GM19035 (cell line): Measurements from ENCODE around the gene CSPG5.

ENCODE experiments used
- ATAC-seq: cut with Tn5 transposase; IDR thresholded peaks from one replicate; pipeline ENCODE4 v1.9.1; 2021; ENCODE audit not compliant: unreplicated experiment

The CSPG5 gene

GRCh38 chr3:47588587-47588986 lies 9.9 kb upstream of the CSPG5 start:
- no peak for ATAC-seq

- no peak for ATAC-seq
These were observed 9.4 kb upstream of the CSPG5 start for GRCh38 chr3:47588053-47588452.

DNA sequence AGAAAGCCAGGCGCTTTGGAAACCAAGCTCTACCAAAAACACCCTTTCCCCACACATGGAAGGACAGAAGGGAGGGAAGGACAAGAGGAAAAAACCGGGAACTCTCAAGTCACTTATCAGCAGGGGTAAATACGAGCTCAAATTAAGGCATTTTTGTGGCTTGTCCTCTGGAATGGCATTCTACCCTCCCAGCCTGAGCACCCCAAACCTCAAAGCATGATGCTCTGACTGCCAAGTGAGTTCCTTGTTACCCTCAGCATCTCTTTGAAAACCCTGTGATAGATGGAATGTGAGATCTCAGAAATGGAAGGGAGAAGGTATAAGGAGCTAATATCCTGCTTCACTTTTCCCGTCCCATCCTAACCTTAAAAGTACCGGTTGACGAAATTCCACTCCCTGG lies 8.1 kb upstream of the CSPG5 start:
- no peak for ATAC-seq

DNA sequence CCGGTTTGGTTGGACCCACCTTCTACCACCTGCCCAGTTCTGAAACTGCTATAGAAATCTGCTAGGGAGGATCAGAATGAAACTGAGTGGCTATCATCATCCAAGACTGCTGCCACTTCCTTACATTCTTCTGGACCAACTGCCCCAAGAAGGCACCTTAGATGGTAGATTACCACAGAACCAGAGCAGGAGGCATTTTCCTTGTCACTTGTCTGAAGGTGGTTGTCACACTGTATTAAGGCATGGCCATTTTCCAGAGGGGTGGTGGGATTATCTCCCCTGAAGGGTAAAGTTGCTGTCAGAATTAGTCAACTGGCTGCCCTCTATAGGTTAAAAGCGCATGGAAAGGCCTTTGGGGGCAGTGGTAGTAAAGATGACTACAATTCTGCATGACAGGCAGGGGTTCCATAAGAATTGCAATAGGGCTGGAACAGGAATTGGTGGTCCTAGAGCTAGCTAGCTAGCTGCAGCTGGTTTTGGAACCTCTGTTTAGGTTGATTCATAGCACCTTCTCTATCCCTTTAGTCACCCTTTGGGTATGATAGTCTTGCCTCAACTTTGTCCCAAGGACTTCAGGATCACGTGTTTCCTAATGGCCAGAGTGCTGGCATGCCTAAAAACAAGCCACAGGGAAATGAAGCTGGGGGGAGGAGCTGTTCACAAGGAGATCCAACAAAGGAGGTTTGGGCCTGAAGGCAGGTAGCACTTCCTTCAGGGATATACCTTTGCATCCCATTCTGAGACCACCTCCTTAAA lies 4.8 kb upstream of the CSPG5 start:
- ATAC-seq = no peak

DNA sequence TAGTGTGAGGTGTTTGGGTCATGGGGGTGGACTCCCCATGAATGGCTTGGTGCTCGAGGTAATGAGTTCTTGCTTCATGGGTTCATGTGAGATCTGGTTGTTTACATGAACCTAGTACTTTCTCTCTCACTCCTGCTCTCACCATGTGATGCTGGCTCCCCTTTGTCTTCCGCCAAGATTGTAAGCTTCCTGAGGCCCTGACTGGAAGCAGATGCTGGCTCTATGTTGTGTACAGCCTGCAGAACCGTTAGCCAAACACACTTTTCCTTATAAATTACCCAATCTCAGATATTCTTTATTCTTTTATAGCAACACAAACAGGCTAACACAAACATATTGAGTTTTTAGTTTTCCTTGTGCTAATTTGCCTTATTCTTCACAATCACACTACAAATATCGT lies 3.2 kb upstream of the CSPG5 start:
- no peak for ATAC-seq

DNA sequence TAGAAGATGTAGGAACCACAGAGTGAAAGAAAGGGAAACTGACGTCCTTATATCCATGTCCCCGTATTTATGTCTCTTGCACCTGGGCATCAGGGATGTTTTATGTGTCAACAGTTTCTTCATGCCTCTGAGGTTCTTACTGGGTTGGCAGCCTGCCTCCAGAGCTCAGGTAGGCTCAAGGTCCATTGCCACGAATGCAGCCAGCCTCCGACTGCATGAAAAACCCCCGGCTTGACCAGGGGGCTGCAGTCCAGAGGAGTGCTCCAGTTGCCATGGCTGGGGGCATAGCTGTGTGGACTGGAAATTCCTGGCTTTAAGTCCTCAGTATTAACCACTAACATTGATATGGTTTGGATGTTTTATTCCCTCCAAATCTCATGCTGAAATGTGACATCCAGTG lies 2.8 kb upstream of the CSPG5 start:
- no peak for ATAC-seq

- ATAC-seq = no peak
These were observed 1.8 kb upstream of the CSPG5 start for GRCh38 chr3:47580481-47580880.

GRCh38 chr3:47579875-47580274 lies 1.2 kb upstream of the CSPG5 start:
- no peak for ATAC-seq

GRCh38 chr3:47578119-47578632 lies 489 bp downstream of the CSPG5 start:
- ATAC-seq = no peak

DNA sequence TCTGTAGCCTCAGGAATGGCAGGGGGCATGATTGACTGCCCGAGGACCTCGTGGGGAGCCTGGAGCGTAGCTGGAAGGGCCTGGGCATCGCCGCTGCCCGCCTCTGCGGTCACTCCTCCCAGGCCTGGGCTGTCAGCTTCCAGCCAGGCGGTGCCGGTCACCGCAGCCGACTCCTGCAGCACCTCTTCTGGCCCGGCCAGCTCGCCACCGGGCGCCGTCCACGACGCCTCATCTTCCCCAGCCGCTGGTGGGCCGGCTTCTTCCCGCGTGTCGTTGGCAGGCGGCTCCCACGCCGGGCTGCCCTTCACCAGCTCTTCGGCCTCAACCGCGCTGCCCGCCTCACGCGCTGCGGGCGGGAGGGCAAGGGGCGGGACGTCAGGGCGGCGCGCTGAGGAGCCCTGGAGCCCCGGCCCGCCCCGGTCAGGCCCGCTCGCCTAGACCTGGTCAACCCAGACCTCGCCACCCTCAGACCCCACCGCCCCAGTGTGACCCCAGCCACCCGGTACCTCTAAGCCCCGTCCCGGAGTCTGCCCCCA lies 1.0 kb downstream of the CSPG5 start:
- no peak for ATAC-seq

GRCh38 chr3:47573190-47574172 lies 5.2 kb downstream of the CSPG5 start:
- no peak for ATAC-seq

DNA sequence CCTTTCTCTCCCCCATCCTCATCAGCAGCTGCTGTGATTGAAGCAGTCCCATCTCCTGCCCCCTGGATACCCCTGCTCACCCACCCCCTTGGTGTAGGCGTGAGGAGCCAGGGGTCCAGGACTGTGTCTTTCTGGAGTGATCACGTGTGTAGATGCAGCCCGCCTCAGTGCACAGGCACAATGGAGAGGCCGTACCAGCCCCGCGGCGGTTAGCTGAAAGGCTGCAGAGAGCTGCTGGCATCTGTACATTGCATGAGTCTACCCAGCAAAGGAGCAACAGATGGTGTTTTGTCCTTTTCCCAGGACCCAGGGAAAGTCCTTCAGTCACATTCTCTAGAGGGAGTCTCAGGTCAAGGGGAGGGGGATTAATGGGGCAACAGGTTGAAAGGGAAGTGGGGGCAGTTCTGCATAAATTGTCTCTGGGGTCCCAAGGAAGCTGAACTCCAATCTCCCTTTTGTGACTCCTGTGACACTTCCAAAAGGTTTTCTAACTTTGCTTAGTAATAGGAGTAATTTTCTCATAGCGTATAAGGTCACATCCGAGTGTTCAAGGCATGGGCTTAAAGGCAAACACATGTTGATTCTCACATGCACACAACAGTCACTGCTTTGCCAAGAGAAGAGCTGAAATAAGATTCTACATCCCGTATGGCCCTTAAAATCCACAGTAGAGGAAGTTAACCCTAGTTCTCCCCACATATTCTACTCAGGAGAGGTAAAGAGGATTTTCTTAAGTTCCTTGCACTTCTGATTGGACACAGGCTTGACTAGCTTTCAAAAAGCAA lies 7.1 kb downstream of the CSPG5 start:
- no peak for ATAC-seq

- no peak for ATAC-seq
These were observed 9.8 kb downstream of the CSPG5 start for GRCh38 chr3:47568901-47569300.

GRCh38 chr3:47567149-47567548 lies 11.5 kb downstream of the CSPG5 start:
- no peak for ATAC-seq

- no peak for ATAC-seq
These were observed 12.0 kb downstream of the CSPG5 start for GRCh38 chr3:47566667-47567066.

DNA sequence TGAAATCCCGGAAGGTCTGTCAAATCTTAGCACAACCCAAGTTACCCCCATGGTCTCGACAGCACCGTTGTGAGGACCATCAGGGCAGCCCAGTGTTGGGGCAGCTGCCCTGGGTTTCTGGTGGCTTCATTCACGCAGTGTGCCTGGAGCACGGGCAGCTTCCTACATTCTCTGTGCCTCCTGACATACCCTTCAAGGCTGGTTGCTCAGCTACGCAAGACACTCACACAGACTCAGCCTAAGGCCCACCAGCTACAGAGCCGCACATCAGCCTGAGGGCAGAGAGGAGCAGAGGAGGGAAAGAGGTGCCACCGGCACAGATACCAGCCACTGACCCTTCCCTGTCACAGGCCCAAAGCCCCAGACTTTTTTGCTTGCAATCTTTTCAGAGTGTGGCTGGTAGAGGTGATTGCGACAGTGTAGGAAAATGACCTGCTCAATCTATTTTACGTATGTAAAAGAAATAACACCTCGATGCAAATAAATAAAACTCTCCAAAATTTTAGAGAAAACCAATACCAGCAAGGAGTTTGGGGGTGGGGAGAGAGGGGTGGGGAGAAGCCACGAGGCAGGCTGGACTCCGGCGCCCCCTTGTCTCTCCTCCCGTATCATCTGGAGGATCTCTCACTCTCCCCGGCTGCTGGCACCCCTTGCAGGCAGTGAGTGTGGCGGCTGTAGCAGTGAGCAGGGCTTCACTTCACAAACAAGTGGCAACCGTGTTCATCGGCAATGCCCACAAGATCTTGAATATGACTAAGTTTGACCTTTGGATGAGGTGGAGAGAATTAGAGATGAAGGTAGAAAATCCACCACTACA lies 12.7 kb downstream of the CSPG5 start:
- ATAC-seq = no peak

DNA sequence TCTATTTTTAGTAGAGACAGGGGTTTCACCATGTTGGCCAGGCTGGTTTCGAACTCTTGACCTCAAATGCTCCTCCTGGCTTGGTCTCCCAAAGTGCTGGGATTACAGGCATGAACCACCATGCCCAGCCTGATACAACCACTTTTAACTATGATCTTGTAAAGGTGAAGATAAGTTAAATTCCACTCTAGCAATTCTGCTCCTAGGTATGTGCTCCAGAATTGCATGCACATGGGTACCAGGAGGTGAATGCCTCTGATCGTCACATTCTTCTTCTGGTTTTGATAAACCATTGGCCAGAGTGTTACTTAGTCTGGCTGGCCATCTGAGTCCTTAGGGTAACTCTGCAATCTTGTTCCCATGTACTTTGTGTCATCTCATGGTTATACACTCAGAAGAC lies 22.3 kb downstream of the CSPG5 start:
- no peak for ATAC-seq

DNA sequence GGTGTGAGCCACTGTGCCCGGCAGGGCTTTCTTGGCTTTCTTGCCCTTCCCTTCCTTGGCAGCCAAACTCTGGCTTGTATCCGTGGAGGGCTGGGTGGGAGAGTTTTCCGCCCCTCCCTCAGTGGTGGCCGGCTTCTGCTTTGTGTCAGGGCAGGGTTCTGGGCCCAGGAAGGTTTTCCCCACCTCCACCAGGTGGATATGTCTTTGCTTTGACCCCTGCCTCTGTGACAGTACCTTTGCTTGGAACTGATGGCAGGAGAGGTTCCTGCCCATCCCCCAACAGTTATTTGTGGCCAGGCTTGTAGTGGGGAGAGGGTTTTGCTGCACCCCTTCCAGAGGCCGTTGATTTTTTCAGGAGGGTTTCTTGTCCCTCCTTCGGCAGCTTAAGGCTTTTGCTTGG lies 24.3 kb downstream of the CSPG5 start:
- ATAC-seq = no peak

DNA sequence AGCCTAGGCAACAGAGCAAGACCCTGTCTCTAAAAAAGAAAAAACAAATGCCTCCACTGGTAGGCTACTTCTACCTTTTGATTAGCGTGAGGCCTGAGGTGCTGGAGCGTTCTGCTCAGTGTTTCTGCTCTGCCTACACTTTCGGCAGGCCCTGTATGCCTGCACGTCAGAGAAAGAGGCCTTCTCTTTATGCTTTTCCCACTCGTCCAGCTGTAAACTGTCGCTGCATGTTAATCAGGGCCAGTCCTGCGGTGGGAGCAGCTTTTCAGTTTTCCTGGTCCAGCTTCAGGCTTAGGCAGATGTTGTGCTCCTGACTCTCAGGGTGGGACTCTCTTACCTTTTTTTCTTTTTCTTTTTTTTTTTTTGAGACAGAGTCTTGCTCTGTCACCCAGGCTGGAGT lies 25.3 kb downstream of the CSPG5 start:
- ATAC-seq = no peak
